AG04450 (cell line): ENCODE data around the gene HIVEP3. TPM values are rescaled to one million over a fixed set of nuclear protein-coding genes. Genes with fewer than 3 reads are reported as not detected.

ENCODE experiments used
- CTCF ChIA-PET: fragments of 300-600, 350-600 bp; formaldehyde crosslinking; extraction: SDS; loops from one replicate; lab custom pipeline; 2022; ENCODE audit warnings: antibody characterized with exemption, inconsistent platforms; lab: Charles Lee
- POLR2A ChIA-PET: fragments of 350-600 bp; formaldehyde crosslinking; extraction: SDS; loops from one replicate; lab custom pipeline; 2021; ENCODE audit warnings: antibody characterized with exemption, inconsistent platforms; lab: Yijun Ruan, JAX
- DNase-seq: peaks from one replicate; pipeline ENCODE4 v3.0.0-alpha.2; 2011; ENCODE audit warnings: low read depth, low spot score
- H3K27ac ChIP-seq: one replicate; pipeline ENCODE4 v1.5.1; 2012; ENCODE audit warnings: low read depth, low read length, control low read depth
- H3K27me3 ChIP-seq: one replicate; pipeline ENCODE4 v1.6.0; 2012; ENCODE audit warnings: low read length; ENCODE audit not compliant: control insufficient read depth, insufficient read depth
- H3K4me3 ChIP-seq: 2 replicates; pipeline ENCODE4 v1.5.1; 2011; ENCODE audit warnings: mild to moderate bottlenecking, low read depth, low read length, control low read depth
- H3K9me3 ChIP-seq: 2 replicates; pipeline ENCODE4 v1.5.1; 2012; ENCODE audit warnings: low read length; ENCODE audit not compliant: control insufficient read depth, insufficient read depth
- polyA plus RNA-seq: library from polyadenylated mRNA; depleted of rRNA; stranded (reverse); fragments of >200 nt; gene quantifications from 2 replicates; pipeline ENCODE4 v1.2.3, GENCODE V29; 2011
- TF ChIP-seq, protein P1 (sequence below): IDR thresholded peaks from 2 replicates; pipeline ENCODE4 v1.5.1; 2011; ENCODE audit warnings: low read depth, low read length, control low read depth, inconsistent platforms

HIVEP3 gene
- polyA plus RNA-seq, 1 experiment: 4.8 TPM

- DNase-seq: no peak
These were observed 431.3 kb downstream of the HIVEP3 start for GRCh38 chr1:41487126-41488039.

DNA sequence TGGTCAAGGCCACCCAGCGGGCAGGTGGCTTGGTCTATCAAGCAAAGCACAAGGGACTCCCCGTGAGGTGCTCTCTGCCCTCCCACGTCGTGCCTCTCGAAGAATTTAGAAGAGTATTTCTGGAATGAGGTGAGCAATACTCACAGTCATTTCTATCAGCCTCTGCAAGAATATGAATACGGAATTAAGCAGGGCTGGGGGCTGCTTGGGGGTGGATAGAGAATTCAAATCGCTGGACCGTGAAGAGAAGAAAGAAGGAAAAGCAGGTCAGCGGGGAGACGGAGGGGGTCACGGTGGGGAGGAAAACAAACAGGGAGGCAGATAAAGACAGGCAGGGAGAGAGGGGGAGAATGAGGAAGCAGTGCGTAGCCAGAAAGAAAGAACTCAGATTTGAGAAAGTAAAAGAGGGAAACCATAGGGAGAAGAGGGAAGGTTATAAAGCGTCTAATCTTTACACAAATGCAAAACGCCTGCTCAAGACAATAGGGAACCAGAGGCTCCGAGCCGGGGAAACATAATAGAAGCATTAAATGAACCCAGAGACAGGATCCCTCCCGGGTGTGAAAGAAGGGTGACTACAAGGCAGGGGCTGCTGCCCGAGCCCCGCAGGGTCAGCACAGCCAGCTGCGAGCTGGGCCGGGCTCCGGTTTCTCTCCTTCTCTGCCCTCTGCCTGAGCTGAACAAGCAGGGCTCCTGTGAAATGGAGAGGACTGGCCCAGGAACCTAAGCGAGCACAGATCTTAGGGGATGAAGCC is 432.2 kb downstream of the HIVEP3 start:
- DNase-seq: no peak

More at GRCh38 chr1:41487126-41488039, 431.3 kb downstream of the HIVEP3 start:
- peak overlapping the region; percentile 78 for H3K27ac ChIP-seq
- no peaks in the 10 kb centered on the region for H3K27me3 ChIP-seq
- H3K9me3 ChIP-seq: no peaks in the 10 kb centered on the region; the same call in 1 of the 2 replicates
- TF ChIP-seq, protein P1, sequence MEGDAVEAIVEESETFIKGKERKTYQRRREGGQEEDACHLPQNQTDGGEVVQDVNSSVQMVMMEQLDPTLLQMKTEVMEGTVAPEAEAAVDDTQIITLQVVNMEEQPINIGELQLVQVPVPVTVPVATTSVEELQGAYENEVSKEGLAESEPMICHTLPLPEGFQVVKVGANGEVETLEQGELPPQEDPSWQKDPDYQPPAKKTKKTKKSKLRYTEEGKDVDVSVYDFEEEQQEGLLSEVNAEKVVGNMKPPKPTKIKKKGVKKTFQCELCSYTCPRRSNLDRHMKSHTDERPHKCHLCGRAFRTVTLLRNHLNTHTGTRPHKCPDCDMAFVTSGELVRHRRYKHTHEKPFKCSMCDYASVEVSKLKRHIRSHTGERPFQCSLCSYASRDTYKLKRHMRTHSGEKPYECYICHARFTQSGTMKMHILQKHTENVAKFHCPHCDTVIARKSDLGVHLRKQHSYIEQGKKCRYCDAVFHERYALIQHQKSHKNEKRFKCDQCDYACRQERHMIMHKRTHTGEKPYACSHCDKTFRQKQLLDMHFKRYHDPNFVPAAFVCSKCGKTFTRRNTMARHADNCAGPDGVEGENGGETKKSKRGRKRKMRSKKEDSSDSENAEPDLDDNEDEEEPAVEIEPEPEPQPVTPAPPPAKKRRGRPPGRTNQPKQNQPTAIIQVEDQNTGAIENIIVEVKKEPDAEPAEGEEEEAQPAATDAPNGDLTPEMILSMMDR: no peak
- CTCF ChIA-PET: interaction anchor here (0.6 kb wide), 1 partner anchor 55 kb away, joined by 4 read pairs; no protein-coding TSS in a partner anchor
- POLR2A ChIA-PET: no interaction called here
- peak overlapping the region; percentile 42 for H3K4me3 ChIP-seq

DNA sequence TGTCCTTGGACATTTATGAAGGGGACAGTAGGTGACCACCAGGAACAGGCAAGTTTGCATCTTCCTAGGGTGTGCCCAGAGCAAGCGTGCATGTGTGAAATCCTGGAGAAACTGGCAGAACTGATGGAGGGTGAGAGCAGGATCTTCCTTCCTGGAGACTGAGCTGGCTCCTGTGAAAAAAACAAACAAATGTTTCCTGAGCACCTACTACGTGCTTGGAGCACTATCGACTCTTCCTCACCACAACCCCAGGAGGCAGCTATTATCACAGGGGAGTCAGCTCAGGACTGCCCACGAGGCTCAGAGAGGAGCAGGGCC is 432.7 kb downstream of the HIVEP3 start:
- ChIA-PET CTCF (interaction anchor here (0.9 kb wide), 1 partner anchor 11 kb away, joined by 3 read pairs; no protein-coding TSS in a partner anchor), POLR2A (no interaction called here)
- H3K27ac ChIP-seq: peak overlapping the region; percentile 78
- H3K9me3 ChIP-seq: no peaks in the 10 kb centered on the region; the same call in 1 of the 2 replicates
- no peak for DNase-seq
- no peaks in the 10 kb centered on the region for H3K27me3 ChIP-seq
- no peak overlapping the region for H3K4me3 ChIP-seq
- TF ChIP-seq, protein P1: no peak

More for the DNA sequence above, 432.2 kb downstream of the HIVEP3 start:
- ChIA-PET POLR2A (no interaction called here), CTCF (no interaction called here)
- peak overlapping the region; percentile 78 for H3K27ac ChIP-seq
- TF ChIP-seq, protein P1: no peak
- H3K4me3 ChIP-seq: peak overlapping the region; percentile 42
- no peaks in the 10 kb centered on the region for H3K27me3 ChIP-seq
- H3K9me3 ChIP-seq: no peaks in the 10 kb centered on the region; the same call in 1 of the 2 replicates

GRCh38 chr1:41485605-41486004 is 433.1 kb downstream of the HIVEP3 start:
- DNase-seq: no peak
- POLR2A ChIA-PET: no interaction called here
- CTCF ChIA-PET: interaction anchor here (0.9 kb wide), 1 partner anchor 11 kb away, joined by 3 read pairs; no protein-coding TSS in a partner anchor
- TF ChIP-seq, protein P1: no peak
- Histone ChIP-seq H3K9me3 (no peaks in the 10 kb centered on the region; the same call in 1 of the 2 replicates), H3K4me3 (no peak overlapping the region), H3K27me3 (no peaks in the 10 kb centered on the region), H3K27ac (peak overlapping the region; percentile 78)
